Stimulated activated CD4-positive, alpha-beta T cell treated with anti-CD3 and anti-CD28 coated beads, TNF-alpha, amount 100 ng/mL, for 4 hours (primary cell): Measurements from ENCODE around the gene PCSK4.
A peak's percentile ranks its signal among the peaks of the same experiment; 100 is the strongest.
"Not testable (repeated sequence)": the region's sequence is repeated elsewhere in the genome, so short reads cannot be mapped to it uniquely, and the experiment has no call there.

ENCODE experiments used
- DNase-seq, 3 experiments: peaks; one replicate each; pipeline ENCODE4 v3.0.0-alpha.2; 2020; ENCODE audit warnings: low read depth in 3 of 3

Gene PCSK4

DNA sequence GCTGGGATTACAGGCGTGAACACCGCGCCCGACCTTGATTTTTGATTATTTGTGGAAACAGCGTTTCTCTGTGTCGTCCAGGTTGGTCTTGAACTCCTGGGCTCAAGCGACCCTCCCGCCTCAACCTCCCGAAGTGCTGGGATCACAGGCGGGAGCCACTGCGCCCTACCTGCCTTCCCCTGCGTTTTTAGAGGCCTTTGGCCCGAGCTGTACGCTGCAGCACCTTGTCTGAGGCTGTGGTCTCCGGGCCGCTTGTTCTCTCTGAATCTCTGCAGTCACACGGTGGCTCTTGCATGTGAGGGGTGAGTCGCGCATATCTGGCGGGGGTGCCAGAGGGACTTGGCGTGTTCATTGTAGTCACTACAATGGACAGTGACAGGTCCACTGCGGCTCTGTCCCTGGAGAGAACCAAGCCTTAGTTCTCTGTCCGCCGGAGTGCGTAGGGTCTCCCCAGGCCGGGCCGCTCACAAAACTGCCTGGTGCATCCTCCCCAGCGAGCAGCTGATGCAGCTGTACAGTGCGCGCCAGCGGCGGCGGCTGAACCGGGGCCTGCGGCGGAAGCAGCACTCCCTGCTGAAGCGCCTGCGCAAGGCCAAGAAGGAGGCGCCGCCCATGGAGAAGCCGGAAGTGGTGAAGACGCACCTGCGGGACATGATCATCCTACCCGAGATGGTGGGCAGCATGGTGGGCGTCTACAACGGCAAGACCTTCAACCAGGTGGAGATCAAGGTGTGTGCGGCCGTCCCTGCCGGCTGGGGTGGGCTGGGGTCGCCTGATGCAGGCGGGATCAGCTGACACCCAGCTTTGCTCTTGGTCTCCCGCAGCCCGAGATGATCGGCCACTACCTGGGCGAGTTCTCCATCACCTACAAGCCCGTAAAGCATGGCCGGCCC lies 50.4 kb downstream of the PCSK4 start:
- DNase-seq, result not testable (repeated sequence)

DNA sequence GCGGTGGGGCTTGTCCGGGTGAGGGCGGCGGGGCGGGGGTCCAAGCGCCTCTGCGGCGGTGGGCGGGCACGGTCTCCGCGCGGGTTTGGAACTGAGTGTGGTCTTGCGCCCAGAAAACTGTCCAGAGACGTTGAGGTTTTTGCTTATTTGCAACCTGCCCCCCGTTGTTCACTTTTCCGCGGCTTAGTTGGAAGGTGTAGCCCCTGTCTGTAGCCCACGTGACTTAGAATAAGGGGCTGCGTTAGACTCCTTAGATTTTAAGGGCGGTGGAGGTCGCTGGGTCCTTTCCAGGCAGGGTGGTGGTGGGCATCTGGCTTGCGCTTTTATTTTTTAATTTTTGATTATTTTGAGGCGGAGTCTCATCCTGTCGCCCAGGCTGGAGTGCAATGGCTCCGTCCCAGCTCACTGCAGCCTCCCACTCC lies 51.2 kb downstream of the PCSK4 start:
- peak in 1 of 3 experiments; percentile 27 for DNase-seq

DNA sequence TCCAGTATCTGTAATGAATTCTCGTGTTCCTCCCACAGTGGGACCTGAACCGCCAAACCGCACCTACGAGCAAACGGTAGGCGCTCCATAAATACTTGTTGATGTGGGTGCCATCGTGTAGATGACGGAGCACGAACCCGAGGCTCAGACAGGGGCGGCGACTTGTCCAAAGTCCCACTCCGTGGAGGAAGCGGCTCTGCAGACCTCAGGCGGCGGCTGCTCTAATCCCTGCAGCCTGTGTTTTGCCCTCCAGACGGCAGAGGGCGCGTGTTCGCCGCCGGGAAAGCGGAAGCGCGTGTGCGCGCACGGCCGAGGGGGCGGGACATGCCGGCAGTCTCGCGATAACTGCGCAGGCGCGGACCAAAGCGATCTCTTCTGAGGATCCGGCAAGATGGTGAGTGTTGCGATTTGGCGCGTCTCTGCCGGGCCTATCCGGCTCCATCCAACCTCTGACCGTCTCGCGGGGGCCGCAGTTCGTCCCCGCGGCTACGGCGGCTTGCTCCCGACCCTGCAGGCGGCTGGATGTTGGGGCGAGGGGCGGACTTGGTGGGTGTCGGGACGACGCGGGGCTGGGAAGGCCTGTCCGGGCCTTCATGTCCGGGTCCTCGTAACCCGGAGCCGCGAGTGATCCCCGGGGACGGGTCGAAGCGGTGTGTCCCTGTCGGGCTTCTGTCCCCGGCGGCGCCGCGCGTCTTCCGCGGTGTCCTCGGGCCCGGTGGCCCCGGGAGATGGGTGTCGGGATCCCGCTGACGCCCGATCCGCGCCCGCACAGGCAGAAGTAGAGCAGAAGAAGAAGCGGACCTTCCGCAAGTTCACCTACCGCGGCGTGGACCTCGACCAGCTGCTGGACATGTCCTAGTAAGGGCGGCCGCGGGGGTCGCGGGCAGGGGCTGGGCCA lies 51.9 kb downstream of the PCSK4 start, which contains the start of gene RPS15:
Gene RPS15 (plus strand): TSS at position 362 of the 898 bp plus-strand sequence. CDS start 30 bp downstream, at position 392.
- peak; percentile 90 to 94 (median 93) for DNase-seq

DNA sequence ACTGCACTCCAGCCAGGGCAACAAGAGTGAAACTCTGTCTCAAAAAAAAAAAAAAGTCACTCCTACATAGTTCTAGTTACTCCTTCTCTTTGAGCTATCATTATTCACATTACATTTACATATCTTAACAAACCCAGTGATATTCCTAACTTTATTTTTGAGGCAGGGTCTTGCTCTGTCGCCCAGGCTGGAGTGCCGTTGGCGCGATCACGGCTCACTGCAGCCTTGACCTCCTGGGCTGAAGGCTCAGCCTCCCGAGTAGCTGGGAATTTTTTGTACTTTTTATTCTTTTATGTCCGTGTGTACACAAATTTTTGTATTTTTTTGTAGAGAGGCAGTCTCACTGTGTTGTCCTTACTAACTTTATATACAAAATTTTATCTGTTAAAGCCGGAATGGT lies 52.5 kb downstream of the PCSK4 start:
- DNase-seq, result no peak

DNA sequence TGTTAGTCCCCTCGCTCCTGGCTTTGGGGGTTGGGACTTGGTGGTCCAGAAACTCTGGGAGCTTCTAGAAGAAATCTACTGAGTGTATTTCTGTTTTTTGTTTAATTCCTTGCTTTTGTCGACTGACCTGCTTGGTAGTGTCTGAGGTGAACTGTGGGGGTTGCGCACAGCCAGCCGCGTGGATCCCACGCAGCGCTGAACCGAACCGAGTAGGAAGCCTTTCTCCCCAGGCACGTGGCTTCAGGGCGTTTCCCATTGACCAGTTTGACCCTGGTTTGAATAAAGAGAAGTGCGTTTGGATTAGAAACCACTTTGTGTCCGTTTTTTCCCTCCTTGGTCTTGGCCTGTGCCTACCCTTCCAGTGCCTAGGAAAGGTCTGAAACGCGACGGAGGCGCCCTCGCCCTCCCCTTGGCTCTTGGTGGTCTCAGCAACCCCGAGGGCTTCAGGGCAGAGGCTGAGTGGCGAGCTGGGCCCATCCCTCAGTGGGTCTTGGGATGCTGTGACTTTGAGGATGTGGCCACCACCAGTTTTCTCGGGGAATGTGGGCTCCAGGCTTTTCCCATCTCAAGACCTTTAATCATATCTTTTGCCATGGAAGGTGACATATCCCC lies 54.7 kb downstream of the PCSK4 start:
- no peak for DNase-seq

DNA sequence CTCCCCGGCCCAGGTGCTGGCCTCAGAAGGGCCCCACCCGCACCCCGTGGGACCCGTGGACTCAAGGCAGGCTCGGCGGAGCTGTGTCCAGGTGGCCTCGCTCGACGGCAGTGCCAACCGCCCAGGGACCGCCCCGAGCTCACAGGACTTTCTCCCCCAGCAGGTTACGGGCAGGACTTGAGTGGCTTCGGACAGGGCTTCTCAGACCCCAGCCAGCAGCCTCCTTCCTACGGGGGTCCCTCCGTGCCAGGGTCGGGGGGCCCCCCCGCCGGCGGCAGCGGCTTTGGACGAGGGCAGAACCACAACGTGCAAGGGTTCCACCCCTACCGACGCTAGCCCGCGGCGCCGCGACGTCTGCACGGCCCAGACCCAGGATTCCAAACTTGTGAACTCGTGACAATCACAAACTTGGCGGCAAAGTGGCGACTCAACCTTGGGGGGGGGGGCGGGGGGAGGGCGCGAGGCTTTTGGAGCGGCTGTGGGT lies 55.5 kb downstream of the PCSK4 start:
- no peak for DNase-seq

DNA sequence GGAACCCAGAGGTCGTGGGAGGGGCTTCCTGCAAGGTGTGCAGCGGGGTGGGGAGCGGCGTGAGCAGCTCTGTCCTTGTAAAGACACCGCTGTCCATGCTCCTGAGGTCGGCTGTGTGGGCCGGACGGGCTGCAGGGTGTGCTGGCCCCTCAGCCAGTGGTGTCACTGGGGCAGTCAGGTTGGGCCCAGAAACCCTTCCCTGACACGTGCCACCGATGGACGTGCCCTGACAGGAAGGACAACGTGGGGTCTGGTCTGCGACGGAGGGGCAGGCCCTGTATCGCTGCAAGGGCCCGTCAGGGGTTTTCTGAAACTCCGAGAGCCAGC lies 56.1 kb downstream of the PCSK4 start:
- DNase-seq, result no peak

DNA sequence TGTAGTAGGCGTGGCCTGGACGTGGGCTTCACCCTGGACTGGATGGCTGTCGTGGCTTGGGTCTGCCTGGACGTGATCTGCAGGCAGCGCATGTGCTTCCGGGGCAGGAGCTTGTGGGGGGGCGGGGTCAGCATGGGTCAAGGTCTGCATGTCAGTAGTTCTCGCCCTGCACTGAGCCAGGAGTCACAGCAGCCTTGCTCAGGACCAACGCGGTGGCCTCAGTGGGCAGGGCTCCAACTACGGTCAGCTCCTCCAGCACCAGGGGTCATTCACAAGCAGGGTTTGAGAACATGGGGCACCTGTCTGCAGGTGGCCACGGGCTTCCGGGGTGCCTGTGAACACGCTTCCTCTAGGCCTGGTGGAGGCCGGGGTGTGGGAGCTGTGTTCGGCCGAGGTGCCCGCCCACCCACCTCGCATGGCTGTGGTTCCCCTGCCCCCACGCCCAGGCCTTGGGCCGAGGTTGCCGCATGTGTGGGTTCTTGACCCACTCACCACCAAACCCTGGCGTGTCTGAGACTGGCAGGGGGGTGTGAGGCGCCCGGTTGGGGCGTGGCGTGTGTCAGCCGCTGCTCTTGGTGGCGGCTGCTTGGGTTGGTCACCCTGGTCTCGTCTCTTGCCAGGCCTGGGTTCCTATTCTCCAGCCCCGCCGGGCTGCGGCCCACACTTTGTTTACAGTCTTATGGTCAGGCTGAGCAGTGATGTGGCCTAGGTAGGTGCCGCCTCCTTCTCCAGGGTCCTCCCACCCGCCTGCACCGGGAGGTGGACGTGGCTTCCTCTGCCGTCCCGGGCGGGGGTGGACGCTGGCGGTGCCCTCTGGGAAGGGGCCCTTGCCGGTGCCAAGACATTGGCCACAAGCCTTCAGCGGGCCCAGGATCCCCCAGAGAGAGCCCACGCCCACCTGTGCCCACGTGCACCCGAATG lies 56.8 kb downstream of the PCSK4 start:
- DNase-seq, result no peak

DNA sequence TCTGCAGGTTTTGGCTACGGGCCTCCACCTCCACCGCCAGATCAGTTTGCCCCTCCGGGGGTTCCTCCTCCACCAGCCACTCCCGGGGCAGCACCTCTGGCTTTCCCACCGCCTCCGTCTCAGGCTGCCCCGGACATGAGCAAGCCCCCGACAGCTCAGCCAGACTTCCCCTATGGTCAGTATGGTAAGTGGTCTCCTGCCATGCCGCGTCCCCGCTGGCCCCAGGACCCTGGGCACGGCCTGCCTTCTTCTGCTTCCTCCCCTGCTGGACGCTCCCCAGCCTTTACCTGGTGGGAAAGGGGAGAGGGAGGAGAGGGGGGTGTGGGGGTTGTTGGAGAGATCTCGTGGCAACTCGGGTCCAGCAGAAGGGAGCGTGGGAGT lies 57.7 kb downstream of the PCSK4 start:
- DNase-seq, result no peak

DNA sequence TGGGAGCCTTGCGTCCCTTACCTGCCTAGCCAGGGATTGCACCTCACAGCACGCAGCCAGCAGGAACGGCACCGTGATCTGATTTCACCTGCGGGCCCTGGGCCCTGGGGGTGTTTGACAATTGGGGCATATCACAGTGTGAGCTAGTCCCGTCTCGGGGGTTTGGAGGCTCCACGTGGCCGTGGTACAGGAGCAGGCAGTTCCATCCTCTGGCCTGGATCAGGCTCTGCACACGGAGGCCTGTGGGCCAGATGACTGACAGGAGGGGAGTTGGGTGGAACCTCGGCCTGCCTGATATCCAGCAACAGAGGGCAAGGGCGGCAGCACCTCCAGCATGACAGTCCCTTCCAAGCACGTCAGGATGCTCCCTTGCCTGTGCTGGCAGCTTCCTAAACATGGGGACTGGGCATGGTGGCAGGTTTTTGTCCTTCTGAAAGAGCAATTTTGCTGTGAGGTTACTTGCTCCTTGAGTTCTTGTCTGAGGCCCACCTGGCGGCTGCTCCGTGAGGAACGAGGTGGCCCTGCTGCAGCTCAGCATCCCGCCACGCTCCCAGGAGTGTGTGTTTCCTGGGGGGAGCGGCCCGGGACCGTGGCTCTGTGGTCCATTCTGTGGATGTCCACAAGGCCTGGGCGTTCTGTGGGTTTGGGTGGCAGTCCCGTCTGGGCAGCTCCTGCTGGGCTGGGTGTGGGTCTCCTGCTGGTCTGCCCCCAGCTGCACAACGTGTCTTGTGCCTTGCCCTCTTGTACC lies 58.2 kb downstream of the PCSK4 start:
- DNase-seq, result no peak
